ENCODE results near the gene KSR2.

Gene KSR2

DNA sequence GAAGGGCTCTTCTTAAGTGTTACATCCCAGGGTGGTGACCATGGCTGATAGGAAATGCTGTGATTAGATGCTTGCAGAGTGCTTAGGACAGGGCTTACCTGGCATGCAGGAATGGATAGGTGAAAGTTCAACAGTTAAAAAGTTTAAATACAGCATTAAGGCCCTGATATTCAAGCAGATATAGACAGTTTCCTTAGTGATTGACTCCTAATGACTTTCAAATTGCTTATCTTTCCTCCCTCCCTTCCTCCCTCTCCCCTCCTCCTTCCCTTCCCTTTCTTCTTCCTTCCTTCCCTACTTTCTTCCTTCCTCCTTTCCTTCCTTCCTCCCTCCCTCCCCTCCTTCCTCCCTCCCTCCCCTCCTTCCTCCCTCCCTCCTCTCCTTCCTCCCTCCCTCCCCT, 362.8 kb downstream of the KSR2 start:
- Histone ChIP-seq H2AFZ (ENCODE audit: low read depth, low read length) (no peak overlapping the region), H3K27ac (ENCODE audit: low read length) (no peak overlapping the region), H3K4me1 (ENCODE audit: low read length) (no peaks in the 10 kb centered on the region), H3K79me2 (ENCODE audit: low read length) (no peaks in the 10 kb centered on the region), H3K36me3 (replicated peaks; ENCODE audit: low read depth, low read length) (no peaks in the 10 kb centered on the region), H4K20me1 (ENCODE audit: insufficient read depth, low read length) (no peaks in the 10 kb centered on the region), H3K9me3 (ENCODE audit: insufficient read depth, low read length) (no peaks in the 10 kb centered on the region), H3K27me3 (ENCODE audit: low read depth, low read length) (no peaks in the 10 kb centered on the region), H3K4me2 (ENCODE audit: low read length) (no peak overlapping the region), H3K4me3 (ENCODE audit: low read length) (no peak overlapping the region), H3K9ac (ENCODE audit: low read length) (no peak overlapping the region)
- TF ChIP-seq, protein P1, sequence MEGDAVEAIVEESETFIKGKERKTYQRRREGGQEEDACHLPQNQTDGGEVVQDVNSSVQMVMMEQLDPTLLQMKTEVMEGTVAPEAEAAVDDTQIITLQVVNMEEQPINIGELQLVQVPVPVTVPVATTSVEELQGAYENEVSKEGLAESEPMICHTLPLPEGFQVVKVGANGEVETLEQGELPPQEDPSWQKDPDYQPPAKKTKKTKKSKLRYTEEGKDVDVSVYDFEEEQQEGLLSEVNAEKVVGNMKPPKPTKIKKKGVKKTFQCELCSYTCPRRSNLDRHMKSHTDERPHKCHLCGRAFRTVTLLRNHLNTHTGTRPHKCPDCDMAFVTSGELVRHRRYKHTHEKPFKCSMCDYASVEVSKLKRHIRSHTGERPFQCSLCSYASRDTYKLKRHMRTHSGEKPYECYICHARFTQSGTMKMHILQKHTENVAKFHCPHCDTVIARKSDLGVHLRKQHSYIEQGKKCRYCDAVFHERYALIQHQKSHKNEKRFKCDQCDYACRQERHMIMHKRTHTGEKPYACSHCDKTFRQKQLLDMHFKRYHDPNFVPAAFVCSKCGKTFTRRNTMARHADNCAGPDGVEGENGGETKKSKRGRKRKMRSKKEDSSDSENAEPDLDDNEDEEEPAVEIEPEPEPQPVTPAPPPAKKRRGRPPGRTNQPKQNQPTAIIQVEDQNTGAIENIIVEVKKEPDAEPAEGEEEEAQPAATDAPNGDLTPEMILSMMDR (IDR thresholded peaks at IDR 0.05; ENCODE audit: low read depth, low read length) = no peak
- no peak for TF ChIP-seq EZH2phosphoT487 (IDR thresholded peaks at IDR 0.05; ENCODE audit: low read depth)

DNA sequence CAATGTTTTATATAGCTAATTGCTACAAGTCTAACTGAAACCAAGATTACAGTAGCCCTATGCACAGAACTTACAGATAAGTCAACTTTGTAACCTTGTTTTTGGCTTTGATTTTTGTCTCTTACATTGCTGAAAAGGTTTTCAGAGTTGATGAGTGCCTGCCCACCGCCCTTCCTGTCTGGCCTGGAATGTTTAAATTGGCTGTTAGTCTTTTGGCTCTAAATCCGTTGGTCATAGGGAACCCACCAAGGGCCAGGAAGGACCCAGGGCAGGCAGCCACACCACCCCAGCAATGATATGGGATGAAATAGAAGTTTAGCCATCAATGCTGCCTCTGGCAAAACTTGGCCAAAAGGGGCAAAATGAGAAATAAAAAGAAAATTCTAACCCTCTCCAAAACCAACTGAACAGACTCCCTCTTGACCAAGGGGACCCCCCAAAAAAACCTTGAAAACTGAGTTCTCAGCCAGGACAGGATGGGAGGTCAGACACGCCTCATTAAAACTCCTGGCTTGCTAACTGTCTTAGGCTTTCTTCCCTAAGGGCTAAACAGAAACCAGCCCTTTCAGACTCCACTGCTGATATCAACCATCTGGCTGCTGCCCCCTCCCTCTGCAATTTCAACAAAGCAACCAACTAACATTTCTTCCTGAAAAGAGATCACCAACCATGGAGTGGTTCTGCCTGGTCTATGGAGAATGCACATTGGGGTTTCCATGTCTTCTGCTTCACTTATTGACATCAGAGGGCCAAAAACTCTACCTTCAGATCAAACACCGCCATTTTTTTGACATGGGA, 365.3 kb downstream of the KSR2 start:
- H3K9me3 ChIP-seq (ENCODE audit: insufficient read depth, low read length) = no peaks in the 10 kb centered on the region
- no peak overlapping the region for H3K9ac ChIP-seq (ENCODE audit: low read length)
- H3K4me2 ChIP-seq (ENCODE audit: low read length) = no peak overlapping the region
- H3K4me3 ChIP-seq (ENCODE audit: low read length) = no peak overlapping the region
- H3K79me2 ChIP-seq (ENCODE audit: low read length) = no peaks in the 10 kb centered on the region
- H2AFZ ChIP-seq (ENCODE audit: low read depth, low read length) = no peak overlapping the region
- H3K4me1 ChIP-seq (ENCODE audit: low read length) = no peaks in the 10 kb centered on the region
- H3K27ac ChIP-seq (ENCODE audit: low read length) = no peak overlapping the region
- H4K20me1 ChIP-seq (ENCODE audit: insufficient read depth, low read length) = no peaks in the 10 kb centered on the region
- no peaks in the 10 kb centered on the region for H3K36me3 ChIP-seq (replicated peaks; ENCODE audit: low read depth, low read length)
- no peaks in the 10 kb centered on the region for H3K27me3 ChIP-seq (ENCODE audit: low read depth, low read length)
- no peak for TF ChIP-seq EZH2phosphoT487 (IDR thresholded peaks at IDR 0.05; ENCODE audit: low read depth)
- TF ChIP-seq, protein P1 (IDR thresholded peaks at IDR 0.05; ENCODE audit: low read depth, low read length) = no peak

DNA sequence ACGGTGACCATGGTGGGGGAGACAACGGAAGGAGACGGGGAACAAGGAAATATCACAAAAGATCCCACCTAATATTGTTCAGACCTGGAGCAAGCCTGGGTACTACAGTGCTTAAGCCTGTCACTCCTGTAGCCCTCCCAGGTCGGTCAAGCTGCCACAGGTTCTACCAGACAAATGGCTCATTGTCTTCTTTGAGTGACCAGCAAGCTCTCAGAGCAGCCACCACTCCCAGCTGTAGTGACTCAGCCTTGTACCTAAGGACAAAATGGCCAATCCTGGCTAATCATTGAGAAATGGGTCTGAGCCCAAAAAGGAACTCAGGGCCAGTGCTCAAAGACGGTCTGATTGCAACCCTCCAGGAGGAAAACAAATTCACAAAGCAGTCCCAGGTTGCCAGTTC, 368.9 kb downstream of the KSR2 start:
- Histone ChIP-seq H3K4me1 (ENCODE audit: low read length) (no peaks in the 10 kb centered on the region), H3K27me3 (ENCODE audit: low read depth, low read length) (peaks cover 5% of the 10 kb centered on the region; the same call in 1 of the 2 replicates), H2AFZ (ENCODE audit: low read depth, low read length) (no peak overlapping the region), H3K36me3 (replicated peaks; ENCODE audit: low read depth, low read length) (no peaks in the 10 kb centered on the region), H3K27ac (ENCODE audit: low read length) (no peak overlapping the region), H3K4me2 (ENCODE audit: low read length) (no peak overlapping the region), H3K9ac (ENCODE audit: low read length) (no peak overlapping the region), H3K9me3 (ENCODE audit: insufficient read depth, low read length) (no peaks in the 10 kb centered on the region), H3K4me3 (ENCODE audit: low read length) (no peak overlapping the region), H3K79me2 (ENCODE audit: low read length) (no peaks in the 10 kb centered on the region), H4K20me1 (ENCODE audit: insufficient read depth, low read length) (no peaks in the 10 kb centered on the region)
- TF ChIP-seq EZH2phosphoT487 (IDR thresholded peaks at IDR 0.05; ENCODE audit: low read depth) = no peak
- TF ChIP-seq, protein P1 (IDR thresholded peaks at IDR 0.05; ENCODE audit: low read depth, low read length) = no peak

DNA sequence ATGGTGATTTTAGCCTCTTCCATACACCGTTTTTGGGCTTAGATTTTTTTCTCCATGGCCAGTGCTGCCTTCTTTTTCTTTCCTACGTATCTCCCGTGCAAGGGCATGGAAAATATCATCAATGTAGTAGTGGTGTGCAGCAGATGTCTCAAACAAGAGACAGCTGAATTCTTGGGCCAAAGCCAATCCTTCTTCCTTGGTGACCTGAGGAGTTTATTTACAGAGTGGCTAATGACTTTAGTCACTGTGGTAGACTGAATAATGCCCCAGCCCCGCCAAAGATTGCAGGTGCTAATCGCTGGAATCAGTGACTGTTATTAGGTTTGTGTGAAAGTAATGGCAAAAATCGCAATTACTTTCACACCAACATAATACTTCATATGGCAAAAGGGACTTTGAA, 371.8 kb downstream of the KSR2 start:
- no peak overlapping the region for H3K27ac ChIP-seq (ENCODE audit: low read length)
- H3K4me2 ChIP-seq (ENCODE audit: low read length) = no peak overlapping the region
- H3K4me1 ChIP-seq (ENCODE audit: low read length) = no peaks in the 10 kb centered on the region
- no peaks in the 10 kb centered on the region for H3K36me3 ChIP-seq (replicated peaks; ENCODE audit: low read depth, low read length)
- no peaks in the 10 kb centered on the region for H3K79me2 ChIP-seq (ENCODE audit: low read length)
- H4K20me1 ChIP-seq (ENCODE audit: insufficient read depth, low read length) = no peaks in the 10 kb centered on the region
- H2AFZ ChIP-seq (ENCODE audit: low read depth, low read length) = no peak overlapping the region
- H3K9ac ChIP-seq (ENCODE audit: low read length) = no peak overlapping the region
- no peaks in the 10 kb centered on the region for H3K9me3 ChIP-seq (ENCODE audit: insufficient read depth, low read length)
- TF ChIP-seq, protein P1 (IDR thresholded peaks at IDR 0.05; ENCODE audit: low read depth, low read length) = no peak
- no peak for TF ChIP-seq EZH2phosphoT487 (IDR thresholded peaks at IDR 0.05; ENCODE audit: low read depth)
- H3K27me3 ChIP-seq (ENCODE audit: low read depth, low read length) = peaks cover 11% of the 10 kb centered on the region; the same call in 1 of the 2 replicates
- no peak overlapping the region for H3K4me3 ChIP-seq (ENCODE audit: low read length)

Data from OCI-LY3 (cell line).